Peyer's patch (tissue), 4 donors: ENCODE results near the gene PLS1. TPM values are rescaled to one million over a fixed set of nuclear protein-coding genes. Genes with fewer than 3 reads are reported as not detected.
A peak's percentile ranks its signal among the peaks of the same experiment; 100 is the strongest.
"Not testable (repeated sequence)": the region's sequence is repeated elsewhere in the genome, so short reads cannot be mapped to it uniquely, and the experiment has no call there.

Source experiments
- DNase-seq, 3 donors: peaks; one replicate each; pipeline ENCODE4 v3.0.0-alpha.2; 2017 to 2019
- H3K27ac ChIP-seq, 4 donors: fragments of 200-600 bp; sonication (generic); one replicate each; pipeline ENCODE4 v1.5.1; 2016 to 2019
- H3K27me3 ChIP-seq, 2 donors: fragments of 200-600 bp; sonication (generic); one replicate each; pipeline ENCODE4 v1.5.1; 2019
- H3K36me3 ChIP-seq, 3 donors: fragments of 200-600 bp; sonication (generic); one replicate each; pipeline ENCODE4 v1.5.1; 2016 to 2019
- H3K4me1 ChIP-seq, 4 donors: fragments of 200-600 bp; sonication (generic); one replicate each; pipeline ENCODE4 v1.5.1; 2016 to 2019
- H3K4me3 ChIP-seq, 4 donors: fragments of 200-600 bp; sonication (generic); 1 replicate in 3 of 4; 2 replicates in 1 of 4; pipeline ENCODE4 v1.5.1; 2016 to 2019; ENCODE audit warnings: mild to moderate bottlenecking in 1 of 4
- H3K9me3 ChIP-seq, 4 donors: fragments of 200-600 bp; sonication (generic); one replicate each; pipeline ENCODE4 v1.5.1; 2016 to 2019; ENCODE audit warnings: mild to moderate bottlenecking in 1 of 4
- POLR2A ChIP-seq, 2 donors: fragments of 450-650 bp; IDR thresholded peaks; one replicate each; pipeline ENCODE4 v1.5.1; 2017; ENCODE audit warnings: antibody characterized with exemption in 2 of 2, mild to moderate bottlenecking in 2 of 2, moderate library complexity in 2 of 2
- total RNA-seq, 4 donors: library from RNA; depleted of rRNA; stranded (reverse); fragments of >200 nt; gene quantifications; one replicate each; pipeline ENCODE4 v1.1.0, GENCODE V29; 2016
- TF ChIP-seq, protein P1 (sequence below), 6 experiments: fragments of 450-650 bp in 4 of 6; fragments of 200-600 bp in 2 of 6; sonication (generic) in 1 of 6; IDR thresholded peaks; one replicate each; pipeline ENCODE4 v1.5.1; 2017 to 2019; ENCODE audit warnings: antibody characterized with exemption in 6 of 6, mild to moderate bottlenecking in 3 of 6, moderate library complexity in 1 of 6

The PLS1 gene
- total RNA-seq, 4 donors from 2014 or later: 48.7 to 661 (median 328) TPM

GRCh38 chr3:142577696-142578328 lies 18.4 kb upstream of the PLS1 start:
- Histone ChIP-seq H3K4me1 (peaks cover 0 to 14% (median 7%) of the 10 kb centered on the region in 4 donors), H3K27me3 (no peaks in the 10 kb centered on the region), H3K4me3 (peak overlapping the region; percentile 77 to 96 (median 86)), H3K36me3 (no peaks in the 10 kb centered on the region), H3K27ac (peak overlapping the region; percentile 83 to 97 (median 94)), H3K9me3 (no peaks in the 10 kb centered on the region)
- TF ChIP-seq, protein P1, sequence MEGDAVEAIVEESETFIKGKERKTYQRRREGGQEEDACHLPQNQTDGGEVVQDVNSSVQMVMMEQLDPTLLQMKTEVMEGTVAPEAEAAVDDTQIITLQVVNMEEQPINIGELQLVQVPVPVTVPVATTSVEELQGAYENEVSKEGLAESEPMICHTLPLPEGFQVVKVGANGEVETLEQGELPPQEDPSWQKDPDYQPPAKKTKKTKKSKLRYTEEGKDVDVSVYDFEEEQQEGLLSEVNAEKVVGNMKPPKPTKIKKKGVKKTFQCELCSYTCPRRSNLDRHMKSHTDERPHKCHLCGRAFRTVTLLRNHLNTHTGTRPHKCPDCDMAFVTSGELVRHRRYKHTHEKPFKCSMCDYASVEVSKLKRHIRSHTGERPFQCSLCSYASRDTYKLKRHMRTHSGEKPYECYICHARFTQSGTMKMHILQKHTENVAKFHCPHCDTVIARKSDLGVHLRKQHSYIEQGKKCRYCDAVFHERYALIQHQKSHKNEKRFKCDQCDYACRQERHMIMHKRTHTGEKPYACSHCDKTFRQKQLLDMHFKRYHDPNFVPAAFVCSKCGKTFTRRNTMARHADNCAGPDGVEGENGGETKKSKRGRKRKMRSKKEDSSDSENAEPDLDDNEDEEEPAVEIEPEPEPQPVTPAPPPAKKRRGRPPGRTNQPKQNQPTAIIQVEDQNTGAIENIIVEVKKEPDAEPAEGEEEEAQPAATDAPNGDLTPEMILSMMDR (IDR thresholded peaks at IDR 0.05): no peak
- TF ChIP-seq POLR2A (IDR thresholded peaks at IDR 0.05): no peak
- no peak for DNase-seq

- Histone ChIP-seq H3K27me3 (no peaks in the 10 kb centered on the region), H3K4me3 (peak within 1 kb of the TSS; percentile 77 to 96 (median 86)), H3K27ac (peak within 1 kb of the TSS; percentile 83 to 97 (median 94)), H3K9me3 (no peaks in the 10 kb centered on the region), H3K36me3 (no peaks in the 10 kb centered on the region), H3K4me1 (peaks cover 0 to 14% (median 7%) of the 10 kb centered on the region in 4 donors)
- TF ChIP-seq, protein P1 (IDR thresholded peaks at IDR 0.05): peak in 1 of 6 experiments; percentile 5
- peak; percentile 68 to 76 for TF ChIP-seq POLR2A (IDR thresholded peaks at IDR 0.05)
- peak; percentile 95 to 99 (median 99) for DNase-seq
These were observed 17.6 kb upstream of the PLS1 start, which contains the start of gene ATR for GRCh38 chr3:142578329-142579223. TSS of gene ATR (minus strand) at chr3:142578733. CDS start at chr3:142578704, 29 bp downstream.

DNA sequence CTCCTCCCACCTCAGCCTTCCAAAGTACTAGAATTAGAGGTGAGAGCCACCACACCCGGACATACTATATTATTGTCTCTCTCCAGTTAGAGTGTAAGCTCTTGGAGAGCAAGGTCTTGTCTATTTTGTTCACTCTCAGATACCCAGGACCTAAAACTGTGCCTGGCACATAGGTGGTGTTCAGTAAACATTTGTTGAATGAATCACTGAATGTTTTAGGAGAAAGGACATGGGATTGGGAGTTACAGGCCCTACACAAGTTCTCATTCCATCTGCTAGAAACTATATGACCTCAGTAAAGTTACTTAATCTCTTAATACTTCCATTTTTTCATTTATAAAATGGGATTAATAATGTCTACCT lies 16.2 kb upstream of the PLS1 start:
- TF ChIP-seq POLR2A (IDR thresholded peaks at IDR 0.05): no peak
- TF ChIP-seq, protein P1 (IDR thresholded peaks at IDR 0.05): no peak
- no peaks in the 10 kb centered on the region for H3K9me3 ChIP-seq
- H3K4me3 ChIP-seq: no peak overlapping the region
- peaks cover 0 to 14% (median 7%) of the 10 kb centered on the region in 4 donors for H3K4me1 ChIP-seq
- no peak for DNase-seq
- no peaks in the 10 kb centered on the region for H3K27me3 ChIP-seq
- H3K27ac ChIP-seq: no peak overlapping the region
- no peaks in the 10 kb centered on the region for H3K36me3 ChIP-seq

GRCh38 chr3:142581070-142581469 lies 15.1 kb upstream of the PLS1 start:
- peaks cover 0 to 14% (median 7%) of the 10 kb centered on the region in 4 donors for H3K4me1 ChIP-seq
- not testable (repeated sequence) for H3K36me3 ChIP-seq, H3K4me3 ChIP-seq, H3K27ac ChIP-seq, DNase-seq, H3K27me3 ChIP-seq, H3K9me3 ChIP-seq

DNA sequence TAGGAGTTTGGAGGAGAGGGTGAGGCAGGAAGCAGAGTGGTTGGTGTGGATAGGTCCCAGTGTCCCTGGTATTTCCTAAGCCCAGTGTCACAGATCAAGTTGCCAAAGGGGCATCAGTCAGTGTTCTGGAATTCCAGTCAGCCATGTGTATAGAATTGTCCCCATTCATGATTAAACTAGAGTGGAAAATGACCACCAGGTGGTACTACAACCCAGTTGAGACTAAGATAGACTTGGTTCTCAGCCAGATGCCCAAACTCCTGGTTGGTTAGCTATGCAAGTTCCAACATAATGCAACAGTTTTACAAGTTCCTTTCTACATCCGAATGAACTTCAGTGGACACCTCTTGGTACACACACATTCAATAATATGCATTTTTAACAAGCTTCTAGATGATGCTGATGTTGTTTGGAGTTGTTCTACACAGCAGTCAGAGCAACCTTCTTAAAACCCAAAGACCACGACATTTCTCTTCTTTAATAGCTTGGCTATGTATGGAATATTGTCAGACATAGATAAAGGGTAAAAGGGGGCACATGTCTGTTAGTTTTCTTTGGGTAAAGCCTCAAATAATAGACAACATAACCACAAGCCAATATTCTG lies 9.3 kb upstream of the PLS1 start:
- no peaks in the 10 kb centered on the region for H3K4me1 ChIP-seq
- H3K27ac ChIP-seq: no peak overlapping the region
- no peak overlapping the region for H3K4me3 ChIP-seq
- H3K27me3 ChIP-seq: no peaks in the 10 kb centered on the region
- no peaks in the 10 kb centered on the region for H3K9me3 ChIP-seq
- no peak for DNase-seq
- no peaks in the 10 kb centered on the region for H3K36me3 ChIP-seq
- TF ChIP-seq, protein P1 (IDR thresholded peaks at IDR 0.05): peak in 5 of 6 experiments; percentile 24 to 90 (median 81)
- TF ChIP-seq POLR2A (IDR thresholded peaks at IDR 0.05): no peak
